Colonic mucosa (tissue), 4 donors: ENCODE results near the gene ST6GALNAC1. TPM values are rescaled to one million over a fixed set of nuclear protein-coding genes. Genes with fewer than 3 reads are reported as not detected.

Experiments
- DNase-seq: peaks from one replicate; pipeline ENCODE4 v3.0.0-alpha.2; 2020
- H3K27ac ChIP-seq: fragments of 200-600 bp; one replicate; pipeline ENCODE4 v1.8.0; 2021
- H3K27me3 ChIP-seq: fragments of 200-600 bp; one replicate; pipeline ENCODE4 v1.8.0; 2021
- H3K36me3 ChIP-seq: fragments of 200-600 bp; one replicate; pipeline ENCODE4 v1.8.0; 2021
- H3K4me1 ChIP-seq: fragments of 200-600 bp; one replicate; pipeline ENCODE4 v1.8.0; 2021; ENCODE audit warnings: mild to moderate bottlenecking
- H3K4me3 ChIP-seq: fragments of 200-600 bp; one replicate; pipeline ENCODE4 v1.8.0; 2021
- H3K9ac ChIP-seq, 2 donors: one replicate each; pipeline ENCODE4 v1.7.0; 2013; ENCODE audit warnings: control low read depth in 2 of 2, low read depth in 2 of 2, low read length in 2 of 2
- H3K9me3 ChIP-seq: fragments of 200-600 bp; one replicate; pipeline ENCODE4 v1.8.0; 2021
- intact Hi-C: fragments of 100-400 bp; cut with DNase I; formaldehyde crosslinking; loops from one replicate; pipeline ENCODE4 v1.14.1; 2022
- total RNA-seq, 2 donors: library from RNA; stranded (reverse); fragmentation: NEBNext Ultra II Directional in 1 of 2; extraction: Animal tissue kit (Norgen Biotek cat#: 25700) in 1 of 2; gene quantifications; one replicate each; pipeline ENCODE4 v1.2.1, GENCODE V29; 2021
- TF ChIP-seq, protein P1 (sequence below): fragments of 200-600 bp; IDR thresholded peaks from one replicate; pipeline ENCODE4 v1.8.0; 2022; ENCODE audit warnings: antibody characterized with exemption, mild to moderate bottlenecking
- donor health status: healthy.
- donor health status: DM: no; HTN: no; CAD: no.
- donor health status: DM: no; HTN: no; CAD: no.

Gene ST6GALNAC1
- total RNA-seq, 2 donors from 2014 or later = 311 to 465 TPM

DNA sequence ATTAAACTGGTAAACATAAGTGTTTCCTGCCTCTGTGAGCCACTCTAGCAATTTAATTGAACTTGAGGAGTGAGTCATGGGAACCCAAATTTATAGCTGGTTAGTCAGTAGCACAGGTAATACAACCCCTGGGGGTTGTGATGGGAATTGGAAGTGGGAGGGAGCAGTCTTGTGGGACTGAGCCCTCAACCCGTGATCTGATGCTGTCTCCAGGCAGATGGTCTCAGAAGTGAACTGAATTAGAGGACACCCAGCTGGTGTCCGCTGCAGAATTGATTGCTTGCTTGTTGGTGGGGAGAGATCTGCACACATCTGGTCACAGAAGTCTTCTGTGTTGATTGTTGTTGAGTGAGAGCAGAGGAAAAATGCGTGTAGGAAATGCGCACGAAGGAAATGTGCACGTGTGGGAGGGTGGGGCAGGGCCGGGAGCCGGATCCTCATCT is 50.2 kb downstream of the ST6GALNAC1 start:
- TF ChIP-seq, protein P1, sequence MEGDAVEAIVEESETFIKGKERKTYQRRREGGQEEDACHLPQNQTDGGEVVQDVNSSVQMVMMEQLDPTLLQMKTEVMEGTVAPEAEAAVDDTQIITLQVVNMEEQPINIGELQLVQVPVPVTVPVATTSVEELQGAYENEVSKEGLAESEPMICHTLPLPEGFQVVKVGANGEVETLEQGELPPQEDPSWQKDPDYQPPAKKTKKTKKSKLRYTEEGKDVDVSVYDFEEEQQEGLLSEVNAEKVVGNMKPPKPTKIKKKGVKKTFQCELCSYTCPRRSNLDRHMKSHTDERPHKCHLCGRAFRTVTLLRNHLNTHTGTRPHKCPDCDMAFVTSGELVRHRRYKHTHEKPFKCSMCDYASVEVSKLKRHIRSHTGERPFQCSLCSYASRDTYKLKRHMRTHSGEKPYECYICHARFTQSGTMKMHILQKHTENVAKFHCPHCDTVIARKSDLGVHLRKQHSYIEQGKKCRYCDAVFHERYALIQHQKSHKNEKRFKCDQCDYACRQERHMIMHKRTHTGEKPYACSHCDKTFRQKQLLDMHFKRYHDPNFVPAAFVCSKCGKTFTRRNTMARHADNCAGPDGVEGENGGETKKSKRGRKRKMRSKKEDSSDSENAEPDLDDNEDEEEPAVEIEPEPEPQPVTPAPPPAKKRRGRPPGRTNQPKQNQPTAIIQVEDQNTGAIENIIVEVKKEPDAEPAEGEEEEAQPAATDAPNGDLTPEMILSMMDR = no peak
- no peaks in the 10 kb centered on the region for H3K9me3 ChIP-seq
- no peaks in the 10 kb centered on the region for H3K36me3 ChIP-seq
- peaks cover 4% of the 10 kb centered on the region for H3K4me1 ChIP-seq
- no peak overlapping the region for H3K9ac ChIP-seq
- no peak for DNase-seq
- H3K27ac ChIP-seq = no peak overlapping the region
- no peaks in the 10 kb centered on the region for H3K27me3 ChIP-seq
- H3K4me3 ChIP-seq = no peak overlapping the region
- intact Hi-C loops = no loop called here

GRCh38 chr17:76588182-76588581 is 55.4 kb downstream of the ST6GALNAC1 start:
- H3K4me1 ChIP-seq = no peaks in the 10 kb centered on the region
- peaks cover 25% of the 10 kb centered on the region for H3K27me3 ChIP-seq
- no peak for DNase-seq

DNA sequence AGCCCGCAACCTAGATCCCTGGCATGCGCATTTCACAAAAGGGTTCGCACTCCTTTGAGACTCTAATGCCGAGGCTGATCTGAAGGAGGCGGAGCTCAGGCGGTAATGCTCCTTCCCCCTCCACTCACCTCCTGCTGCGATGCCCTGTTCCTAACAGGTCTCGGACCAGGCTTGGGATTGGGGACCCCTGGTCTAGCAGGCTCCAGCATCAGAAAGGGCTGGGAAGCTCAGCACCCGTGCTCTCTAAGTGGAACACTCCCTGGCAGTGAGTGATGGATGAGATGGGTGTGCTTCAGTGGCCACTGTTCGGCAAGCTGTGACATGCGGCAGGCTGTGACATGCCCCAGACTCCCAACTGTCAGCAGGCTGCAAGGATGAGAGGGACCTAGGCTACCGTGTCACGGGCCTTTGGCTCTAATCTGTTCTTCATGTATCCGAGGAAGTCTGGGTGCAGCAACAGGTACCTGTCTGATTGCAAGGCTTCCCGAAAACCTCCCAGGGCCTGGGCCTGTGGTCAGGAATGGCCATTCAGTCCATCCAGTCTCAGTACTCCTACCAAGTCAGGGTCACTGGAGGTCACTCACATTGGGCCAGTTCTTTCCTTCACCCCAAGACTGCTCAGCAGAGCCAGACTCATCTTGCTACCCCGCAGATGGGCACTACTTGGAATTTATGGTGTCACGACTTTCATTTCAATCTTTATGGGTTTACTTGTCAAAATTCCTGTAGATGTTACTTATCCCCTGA is 56.6 kb downstream of the ST6GALNAC1 start:
- Histone ChIP-seq H3K36me3 (no peaks in the 10 kb centered on the region), H3K9me3 (no peaks in the 10 kb centered on the region), H3K27ac (no peak overlapping the region), H3K27me3 (peaks cover 25% of the 10 kb centered on the region), H3K9ac (no peak overlapping the region), H3K4me1 (no peaks in the 10 kb centered on the region), H3K4me3 (no peak overlapping the region)
- TF ChIP-seq, protein P1 = no peak
- DNase-seq = no peak
- intact Hi-C loops = no loop called here

More at GRCh38 chr17:76588182-76588581, 55.4 kb downstream of the ST6GALNAC1 start:
- Histone ChIP-seq H3K27ac (no peak overlapping the region), H3K36me3 (no peaks in the 10 kb centered on the region), H3K9ac (no peak overlapping the region), H3K9me3 (no peaks in the 10 kb centered on the region), H3K4me3 (no peak overlapping the region)
- TF ChIP-seq, protein P1 = no peak
- intact Hi-C loops = no loop called here

GRCh38 chr17:76585649-76586593 is 57.6 kb downstream of the ST6GALNAC1 start, which contains the start of gene ST6GALNAC2:
TSS of gene ST6GALNAC2 (minus strand) at chr17:76585860. CDS start at chr17:76585808, 52 bp downstream.
- TF ChIP-seq, protein P1 = no peak
- H3K4me1 ChIP-seq = no peaks in the 10 kb centered on the region
- H3K27ac ChIP-seq = peak within 1 kb of the TSS; percentile 40
- peak within 1 kb of the TSS; percentile 32 to 78 for H3K9ac ChIP-seq
- DNase-seq = peak; percentile 75
- H3K36me3 ChIP-seq = no peaks in the 10 kb centered on the region
- intact Hi-C loops = no loop called here
- H3K27me3 ChIP-seq = peaks cover 25% of the 10 kb centered on the region
- H3K9me3 ChIP-seq = no peaks in the 10 kb centered on the region
- H3K4me3 ChIP-seq = peak within 1 kb of the TSS; percentile 69

GRCh38 chr17:76585033-76585648 is 58.4 kb downstream of the ST6GALNAC1 start:
- Histone ChIP-seq H3K36me3 (no peaks in the 10 kb centered on the region), H3K4me1 (no peaks in the 10 kb centered on the region), H3K4me3 (peak overlapping the region; percentile 69), H3K27ac (peak overlapping the region; percentile 40), H3K9ac (peak overlapping the region; percentile 32 to 78), H3K27me3 (peaks cover 25% of the 10 kb centered on the region), H3K9me3 (no peaks in the 10 kb centered on the region)
- intact Hi-C loops = no loop called here
- TF ChIP-seq, protein P1 = no peak
- peak; percentile 42 for DNase-seq
